MM.1S (cell line): ENCODE measurements around the gene ARID3B.

ENCODE experiments used
- EZH2 ChIP-seq: fragments of 300-600 bp; sonication (generic); optimal IDR thresholded peaks from 2 replicates; pipeline ENCODE3; 2017; ENCODE audit warnings: low read depth, mild to moderate bottlenecking, antibody characterized with exemption, low read length, mixed read lengths
- TF ChIP-seq, protein P1 (sequence below): fragments of 300-600 bp; sonication (generic); IDR thresholded peaks from 2 replicates; pipeline ENCODE4 v1.5.1; 2016; ENCODE audit warnings: antibody characterized with exemption, low read length, mixed read lengths

- TF ChIP-seq, protein P1, sequence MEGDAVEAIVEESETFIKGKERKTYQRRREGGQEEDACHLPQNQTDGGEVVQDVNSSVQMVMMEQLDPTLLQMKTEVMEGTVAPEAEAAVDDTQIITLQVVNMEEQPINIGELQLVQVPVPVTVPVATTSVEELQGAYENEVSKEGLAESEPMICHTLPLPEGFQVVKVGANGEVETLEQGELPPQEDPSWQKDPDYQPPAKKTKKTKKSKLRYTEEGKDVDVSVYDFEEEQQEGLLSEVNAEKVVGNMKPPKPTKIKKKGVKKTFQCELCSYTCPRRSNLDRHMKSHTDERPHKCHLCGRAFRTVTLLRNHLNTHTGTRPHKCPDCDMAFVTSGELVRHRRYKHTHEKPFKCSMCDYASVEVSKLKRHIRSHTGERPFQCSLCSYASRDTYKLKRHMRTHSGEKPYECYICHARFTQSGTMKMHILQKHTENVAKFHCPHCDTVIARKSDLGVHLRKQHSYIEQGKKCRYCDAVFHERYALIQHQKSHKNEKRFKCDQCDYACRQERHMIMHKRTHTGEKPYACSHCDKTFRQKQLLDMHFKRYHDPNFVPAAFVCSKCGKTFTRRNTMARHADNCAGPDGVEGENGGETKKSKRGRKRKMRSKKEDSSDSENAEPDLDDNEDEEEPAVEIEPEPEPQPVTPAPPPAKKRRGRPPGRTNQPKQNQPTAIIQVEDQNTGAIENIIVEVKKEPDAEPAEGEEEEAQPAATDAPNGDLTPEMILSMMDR: no peak
- TF ChIP-seq EZH2: no peak
These were observed at the start of gene ARID3B for GRCh38 chr15:74540761-74541493.
